ENCODE data around the gene IGF2BP2.
"Not testable (repeated sequence)": the region's sequence is repeated elsewhere in the genome, so short reads cannot be mapped to it uniquely, and the experiment has no call there.

Gene IGF2BP2

DNA sequence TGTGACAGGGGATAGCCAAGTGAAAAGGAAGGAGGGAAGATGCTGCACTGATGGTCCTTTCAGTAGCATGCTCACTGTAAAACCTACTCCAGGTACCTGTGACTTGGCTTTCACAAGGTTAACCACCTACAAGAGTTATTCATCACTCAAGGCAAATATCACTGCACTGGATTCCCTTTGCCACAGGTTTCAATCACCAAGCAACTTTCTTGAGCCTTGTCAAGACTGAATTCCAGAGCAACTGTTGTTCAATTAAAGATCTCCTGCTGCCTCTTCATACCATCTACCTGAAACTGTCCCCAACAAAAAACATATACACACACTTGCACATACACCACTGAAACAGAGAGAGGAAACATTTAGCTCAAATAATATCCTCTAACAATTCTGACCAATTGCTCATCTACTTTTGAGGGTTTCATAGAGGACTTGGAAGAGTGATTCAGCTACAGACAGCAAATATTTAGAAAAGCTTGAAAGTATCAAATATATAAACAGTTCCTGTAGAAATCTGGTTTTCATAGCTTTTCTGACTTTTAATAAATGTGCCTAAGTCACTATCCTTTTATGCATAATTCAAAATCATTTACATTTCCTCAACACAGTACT is 6.5 kb downstream of the IGF2BP2 start:
- FAIRE-seq: no peak
- no peak for DNase-seq (ENCODE audit: insufficient read length)

DNA sequence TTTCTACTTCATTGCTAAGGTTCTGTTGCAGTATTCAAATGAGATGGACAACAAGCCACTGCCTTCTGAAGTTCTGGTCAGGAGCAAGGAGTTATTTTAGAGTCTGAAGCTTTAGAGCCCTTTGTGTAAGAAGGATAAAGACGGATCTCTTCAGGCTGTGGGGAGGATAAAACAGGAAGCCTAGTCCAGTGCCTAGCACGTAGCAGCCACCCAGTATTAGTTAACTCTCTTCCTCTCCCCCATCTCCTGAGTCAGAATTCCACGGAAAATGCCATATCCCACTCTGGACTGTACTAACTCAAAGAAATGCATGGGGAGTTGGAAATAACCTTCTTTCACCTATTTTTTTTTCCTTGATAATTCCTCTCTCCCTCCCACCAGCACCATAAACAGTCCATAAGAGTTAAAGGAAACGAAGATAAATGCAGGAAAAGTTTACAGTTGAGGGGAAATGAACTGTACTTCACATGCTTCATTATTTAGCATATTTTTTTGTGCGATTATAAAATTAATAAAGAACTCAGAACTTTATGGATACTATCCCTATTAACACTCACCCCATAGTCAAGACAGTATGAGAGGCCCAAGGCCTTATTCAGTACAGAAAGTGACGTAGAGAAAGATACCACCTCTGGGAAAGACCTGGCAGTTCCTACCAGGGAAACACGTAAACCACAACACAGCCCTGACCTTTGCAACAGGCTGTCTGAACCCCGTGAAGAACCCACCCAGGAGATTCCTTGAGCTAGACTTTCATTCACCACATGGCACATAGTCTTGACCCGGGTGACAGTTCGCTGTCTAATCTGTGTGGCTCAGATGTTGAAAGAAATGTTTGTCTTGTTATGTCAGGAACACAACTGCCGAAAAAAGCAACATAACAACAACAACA is 9.2 kb downstream of the IGF2BP2 start:
- FAIRE-seq (no peak), DNase-seq (ENCODE audit: insufficient read length) (no peak)
- TF ChIP-seq TAF1 (IDR thresholded peaks at IDR 0.05; ENCODE audit: borderline replicate concordance, low read depth, low read length): no peak

More for the DNA sequence above, 6.5 kb downstream of the IGF2BP2 start:
- TF ChIP-seq TAF1 (IDR thresholded peaks at IDR 0.05; ENCODE audit: borderline replicate concordance, low read depth, low read length) (no peak), POLR2A (IDR thresholded peaks at IDR 0.05; ENCODE audit: low read depth, low read length) (no peak)

DNA sequence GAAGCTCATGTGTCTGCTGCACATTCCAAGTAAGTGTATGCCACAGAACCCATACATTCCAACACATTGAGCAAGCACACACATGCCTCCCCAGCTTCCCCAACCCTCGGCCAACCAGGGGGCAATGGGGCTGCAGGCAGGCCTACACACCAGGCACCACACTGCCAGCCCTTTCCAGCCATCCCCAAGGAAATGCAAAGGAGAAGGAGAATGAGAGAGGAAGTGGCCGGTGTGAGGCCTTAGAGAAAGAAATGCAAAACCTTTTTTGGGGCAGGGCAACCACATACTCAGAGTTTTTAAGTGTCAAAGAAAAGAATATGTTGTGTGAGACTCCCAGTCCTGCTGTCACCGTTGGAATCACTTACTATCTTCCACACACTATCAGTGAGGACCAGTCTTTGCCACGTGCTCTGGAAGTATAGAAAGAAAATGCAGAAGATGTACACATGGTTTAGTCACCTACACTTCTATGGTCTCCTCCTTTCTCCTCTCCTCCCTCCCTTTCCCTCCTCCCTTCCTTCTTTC is 11.1 kb downstream of the IGF2BP2 start:
- no peak for FAIRE-seq
- no peak for TF ChIP-seq POLR2AphosphoS5 (IDR thresholded peaks at IDR 0.05; ENCODE audit: low read depth, low read length)
- no peak for TF ChIP-seq TAF1 (IDR thresholded peaks at IDR 0.05; ENCODE audit: borderline replicate concordance, low read depth, low read length)
- no peak for TF ChIP-seq POLR2A (IDR thresholded peaks at IDR 0.05; ENCODE audit: low read depth, low read length)
- DNase-seq (ENCODE audit: insufficient read length): no peak

DNA sequence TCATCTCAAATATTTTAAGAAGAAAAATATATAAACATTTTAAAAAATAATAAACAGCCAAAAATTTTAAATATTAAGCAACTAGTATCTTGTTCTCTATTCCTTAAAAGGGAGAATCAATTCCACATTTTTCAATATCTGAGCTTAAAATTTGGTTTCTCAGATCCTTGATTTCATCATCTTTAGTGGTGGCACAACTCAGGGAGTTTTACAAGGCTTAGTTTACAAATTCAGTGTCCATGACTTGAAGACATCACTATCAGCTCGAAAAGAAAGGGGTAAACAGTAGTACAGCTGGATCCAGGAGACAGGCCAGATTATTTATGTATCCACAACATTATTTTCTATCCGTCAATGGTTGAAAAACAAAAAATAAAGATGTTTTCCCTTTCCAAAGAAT is 11.6 kb downstream of the IGF2BP2 start:
- no peak for DNase-seq (ENCODE audit: insufficient read length)
- TF ChIP-seq POLR2A (IDR thresholded peaks at IDR 0.05; ENCODE audit: low read depth, low read length) (no peak), TAF1 (IDR thresholded peaks at IDR 0.05; ENCODE audit: borderline replicate concordance, low read depth, low read length) (no peak), POLR2AphosphoS5 (IDR thresholded peaks at IDR 0.05; ENCODE audit: low read depth, low read length) (no peak)
- FAIRE-seq: no peak

DNA sequence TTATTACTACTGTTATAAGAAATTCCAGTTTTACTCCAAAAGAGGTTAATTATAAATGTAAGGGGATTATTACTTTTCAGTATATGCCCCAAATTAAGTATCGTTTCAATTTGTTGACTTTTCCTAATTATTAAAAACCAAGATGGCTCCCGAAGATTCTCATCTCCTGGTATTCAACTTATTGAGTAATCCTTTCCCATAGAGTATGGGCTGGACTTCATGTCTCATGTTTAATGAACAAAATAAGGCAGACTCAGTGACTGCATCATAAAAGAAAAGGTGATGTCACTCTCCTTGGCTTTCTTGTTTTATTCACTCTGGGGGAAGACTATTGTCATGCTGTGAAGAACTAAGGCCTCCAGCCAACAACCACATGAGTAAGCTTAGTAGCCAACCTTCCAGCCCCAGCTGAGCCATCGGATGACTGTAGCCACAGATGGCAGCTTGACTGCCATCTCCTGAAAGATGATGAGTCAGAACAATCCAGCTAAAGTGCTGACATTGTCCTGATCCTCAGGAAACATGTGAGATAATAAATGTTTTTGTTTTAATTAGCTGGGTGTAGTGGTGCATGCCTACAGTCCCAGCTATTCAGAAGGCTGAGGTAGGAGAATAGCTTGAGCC is 17.3 kb downstream of the IGF2BP2 start:
- DNase-seq (ENCODE audit: insufficient read length) (no peak), FAIRE-seq (no peak)
- TF ChIP-seq POLR2A (IDR thresholded peaks at IDR 0.05; ENCODE audit: low read depth, low read length): no peak
- no peak for TF ChIP-seq POLR2AphosphoS5 (IDR thresholded peaks at IDR 0.05; ENCODE audit: low read depth, low read length)
- no peak for TF ChIP-seq TAF1 (IDR thresholded peaks at IDR 0.05; ENCODE audit: borderline replicate concordance, low read depth, low read length)

DNA sequence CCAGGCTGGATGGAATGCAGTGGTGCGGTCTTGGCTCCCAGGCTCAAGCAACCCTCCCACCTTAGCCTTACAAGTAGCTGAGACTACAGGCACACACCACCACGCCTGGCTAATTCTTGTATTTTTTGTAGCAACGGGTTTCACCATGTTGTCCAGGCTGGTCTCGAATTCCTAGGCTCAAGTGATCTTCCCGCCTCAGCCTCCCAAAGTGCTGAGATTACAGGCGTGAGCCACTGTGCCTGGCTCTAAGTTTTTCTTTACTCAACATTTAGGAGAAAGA is 26.1 kb downstream of the IGF2BP2 start:
- not testable (repeated sequence) for FAIRE-seq

DNA sequence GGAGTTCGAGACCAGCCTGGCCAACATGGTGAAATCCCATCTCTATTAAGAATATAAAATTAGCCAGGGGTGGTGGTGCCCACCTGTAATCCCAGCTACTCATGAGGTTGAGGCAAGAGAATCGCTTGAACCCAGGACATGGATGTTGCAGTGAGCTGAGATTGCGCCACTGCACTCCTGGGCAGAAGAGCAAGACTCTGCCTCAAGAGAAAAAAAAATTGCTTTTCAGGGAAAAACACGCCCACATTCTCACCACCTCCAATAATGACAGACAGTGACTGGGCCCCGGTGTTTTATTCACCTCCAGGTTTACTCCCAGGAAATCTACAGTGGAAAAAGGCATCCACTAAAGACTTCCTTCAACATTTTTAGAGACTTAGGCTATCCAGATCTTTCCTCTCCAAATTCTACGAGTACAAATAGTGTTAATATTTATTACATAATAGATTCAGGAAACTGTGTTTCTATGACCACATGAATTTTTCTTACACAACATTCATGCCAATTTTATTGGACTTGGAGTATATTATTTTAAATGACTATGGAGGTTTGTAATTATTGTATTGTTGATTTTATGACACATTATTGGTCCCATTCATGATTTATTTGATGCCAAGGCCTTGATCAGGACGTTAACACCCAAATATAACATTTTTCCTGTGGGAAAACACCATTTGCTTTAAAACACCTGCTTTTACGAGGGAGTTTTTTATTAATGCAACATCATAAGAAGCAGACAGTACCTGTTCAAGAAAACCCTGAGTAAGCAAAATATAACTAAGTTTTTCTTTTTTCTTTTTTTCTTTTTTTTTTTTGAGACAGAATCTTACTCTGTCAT is 26.6 kb downstream of the IGF2BP2 start:
- TF ChIP-seq TAF1 (IDR thresholded peaks at IDR 0.05; ENCODE audit: borderline replicate concordance, low read depth, low read length): no peak
- no peak for TF ChIP-seq POLR2AphosphoS5 (IDR thresholded peaks at IDR 0.05; ENCODE audit: low read depth, low read length)
- no peak for TF ChIP-seq POLR2A (IDR thresholded peaks at IDR 0.05; ENCODE audit: low read depth, low read length)
- no peak for FAIRE-seq

More for the DNA sequence above, 26.1 kb downstream of the IGF2BP2 start:
- DNase-seq (ENCODE audit: insufficient read length): not testable (repeated sequence)

DNA sequence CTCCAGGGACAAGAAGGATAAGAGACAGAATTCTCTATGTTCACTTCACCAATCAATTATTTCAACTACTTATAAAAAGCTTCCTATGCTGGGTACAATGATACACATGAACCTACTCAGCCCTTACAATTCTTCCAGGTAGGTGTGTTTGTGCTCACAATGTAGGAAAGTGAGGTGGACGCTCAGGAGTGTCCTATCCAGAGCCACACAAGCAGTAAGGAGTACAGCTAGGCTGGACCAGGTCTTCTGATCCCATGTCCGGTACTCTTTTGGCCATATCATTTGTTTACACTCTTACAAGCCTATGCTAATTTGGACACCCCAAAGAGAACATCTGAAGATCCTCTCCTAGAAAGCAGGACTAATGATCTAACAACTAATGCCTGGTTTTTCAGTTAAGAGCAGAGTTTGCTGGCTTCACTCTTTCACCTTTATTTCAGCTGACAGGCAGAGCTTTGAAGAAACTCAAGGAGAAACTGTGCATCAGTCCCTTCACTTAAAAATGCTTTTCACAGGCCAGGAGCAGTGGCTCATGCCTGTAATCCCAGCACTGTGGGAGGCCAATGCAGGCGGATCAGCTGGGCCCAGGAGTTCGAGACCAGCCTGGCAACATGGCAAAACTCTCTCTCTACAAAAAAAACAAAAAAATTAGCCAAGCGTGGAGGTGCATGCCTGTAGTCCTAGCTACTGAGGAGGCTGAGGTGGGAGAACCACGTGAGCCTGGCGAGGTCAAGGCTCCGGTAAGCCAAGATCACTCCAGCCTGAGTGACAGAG is 27.5 kb downstream of the IGF2BP2 start:
- DNase-seq (ENCODE audit: insufficient read length) (no peak), FAIRE-seq (no peak)
- no peak for TF ChIP-seq POLR2AphosphoS5 (IDR thresholded peaks at IDR 0.05; ENCODE audit: low read depth, low read length)
- no peak for TF ChIP-seq POLR2A (IDR thresholded peaks at IDR 0.05; ENCODE audit: low read depth, low read length)

More for the DNA sequence above, 26.6 kb downstream of the IGF2BP2 start:
- no peak for DNase-seq (ENCODE audit: insufficient read length)

DNA sequence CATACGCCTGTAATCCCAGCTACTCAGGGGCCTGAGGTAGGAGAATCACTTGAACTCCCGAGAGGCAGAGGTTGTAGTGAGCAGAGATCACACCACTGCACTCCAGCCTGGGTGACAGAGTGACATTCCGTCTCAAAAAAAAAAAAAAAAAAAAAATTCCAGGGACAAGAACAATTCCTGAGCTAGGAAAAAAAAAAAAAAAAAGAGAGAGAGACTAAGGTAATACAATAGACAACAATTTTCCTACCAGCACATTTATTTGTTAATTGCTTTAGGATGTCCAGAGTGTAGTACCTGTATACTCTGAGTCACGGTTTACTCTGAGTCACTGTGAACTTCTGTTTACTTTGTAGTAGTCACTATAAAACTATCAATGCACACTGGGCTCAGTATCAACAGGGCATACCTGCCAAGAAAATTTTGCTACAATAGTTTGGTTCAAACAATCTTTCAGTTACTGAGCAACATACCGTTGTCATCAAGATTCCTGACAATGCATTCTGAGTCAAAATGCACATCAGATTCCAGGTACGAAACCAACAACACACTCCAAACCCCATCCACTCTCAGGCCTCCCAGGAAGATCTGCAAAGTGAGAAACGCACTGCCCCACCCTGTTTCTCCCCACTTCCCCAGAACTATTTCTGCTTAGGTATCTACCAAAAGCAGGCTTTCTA is 28.3 kb downstream of the IGF2BP2 start:
- no peak for TF ChIP-seq TAF1 (IDR thresholded peaks at IDR 0.05; ENCODE audit: borderline replicate concordance, low read depth, low read length)
- no peak for TF ChIP-seq POLR2A (IDR thresholded peaks at IDR 0.05; ENCODE audit: low read depth, low read length)
- TF ChIP-seq POLR2AphosphoS5 (IDR thresholded peaks at IDR 0.05; ENCODE audit: low read depth, low read length): no peak
- no peak for DNase-seq (ENCODE audit: insufficient read length)
- no peak for FAIRE-seq

DNA sequence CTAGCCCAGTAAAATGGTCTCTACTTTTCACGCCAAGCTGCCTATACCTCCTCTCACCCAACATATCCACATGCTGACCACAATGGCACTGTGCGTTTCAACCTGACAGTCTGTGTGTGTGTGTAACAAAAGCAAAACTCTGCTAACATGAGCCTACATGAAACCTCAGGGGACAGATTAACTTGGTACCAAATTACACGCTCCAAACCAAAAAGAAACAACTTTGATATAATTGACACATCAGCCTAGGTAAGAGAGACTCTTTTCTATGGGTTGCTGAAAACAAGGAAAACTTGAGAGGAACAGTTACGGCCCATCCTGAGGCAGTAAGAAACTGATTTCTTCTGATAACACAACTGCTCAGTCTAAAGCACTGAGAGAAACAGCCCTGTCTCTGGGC is 31.5 kb downstream of the IGF2BP2 start:
- TF ChIP-seq POLR2A (IDR thresholded peaks at IDR 0.05; ENCODE audit: low read depth, low read length) (no peak), POLR2AphosphoS5 (IDR thresholded peaks at IDR 0.05; ENCODE audit: low read depth, low read length) (no peak), TAF1 (IDR thresholded peaks at IDR 0.05; ENCODE audit: borderline replicate concordance, low read depth, low read length) (no peak)
- no peak for DNase-seq (ENCODE audit: insufficient read length)
- FAIRE-seq: no peak

Measured in GM12892 (cell line).